ENCODE measurements around the gene TTL.

The TTL gene

DNA sequence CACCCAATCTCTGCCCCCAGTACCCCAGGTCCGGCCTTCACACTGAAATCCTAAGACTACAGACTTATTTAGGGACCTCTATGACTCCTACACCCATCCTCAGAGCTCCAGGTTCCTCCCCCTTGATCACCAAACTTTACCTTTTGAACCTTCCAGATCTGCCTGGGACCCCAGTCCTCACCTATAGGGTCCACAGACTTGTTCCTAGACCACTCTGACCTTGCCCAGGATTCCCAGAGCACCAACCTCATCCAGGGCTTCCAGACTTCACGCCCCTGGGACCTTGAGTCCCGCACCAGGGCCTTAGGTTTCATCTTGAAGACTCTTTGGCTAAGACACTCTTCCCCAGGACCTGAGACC, 102.9 kb downstream of the TTL start:
- no peak for DNase-seq

DNA sequence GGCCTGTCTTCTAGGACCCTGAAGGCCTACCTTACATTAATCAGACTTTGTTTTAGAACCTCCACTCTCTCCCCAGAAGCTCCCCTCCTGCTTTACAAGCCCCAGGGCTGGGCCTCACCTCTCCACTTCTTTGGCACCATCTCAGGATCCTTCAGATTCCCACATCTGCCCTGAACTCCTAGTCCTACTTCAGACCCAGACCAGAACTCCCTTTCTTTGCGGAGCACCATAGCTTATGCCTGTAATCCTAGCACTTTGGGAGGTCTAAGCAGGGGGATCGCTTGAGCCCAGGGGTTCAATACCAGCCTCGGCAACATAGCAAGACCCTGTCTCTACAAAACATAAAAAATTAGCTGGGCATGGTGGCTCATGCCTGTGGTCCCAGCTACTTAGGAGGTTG, 103.4 kb downstream of the TTL start:
- DNase-seq = no peak

DNA sequence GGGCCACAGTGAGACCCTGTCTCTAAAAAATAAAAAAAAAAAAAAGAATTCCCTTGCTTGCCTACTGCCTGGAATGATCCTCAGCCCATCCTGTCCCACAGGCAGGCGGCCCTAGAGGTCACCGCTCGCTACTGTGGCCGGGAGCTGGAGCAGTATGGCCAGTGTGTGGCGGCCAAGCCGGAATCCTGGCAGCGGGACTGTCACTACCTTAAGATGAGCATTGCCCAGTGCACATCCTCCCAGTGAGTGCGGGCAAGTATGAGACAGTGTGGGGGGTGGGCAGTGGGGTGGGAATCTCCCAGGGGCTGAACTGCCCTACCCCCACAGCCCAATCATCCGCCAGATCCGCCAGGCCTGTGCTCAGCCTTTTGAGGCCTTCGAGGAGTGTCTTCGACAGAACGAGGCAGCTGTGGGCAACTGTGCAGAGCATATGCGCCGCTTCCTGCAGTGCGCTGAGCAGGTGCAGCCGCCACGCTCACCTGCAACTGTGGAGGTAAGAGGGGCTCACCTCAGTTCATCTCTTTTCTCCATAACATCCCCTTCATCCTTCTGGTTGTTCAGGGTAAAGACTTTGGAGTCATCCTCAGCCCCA, 104.0 kb downstream of the TTL start:
- DNase-seq = no peak

DNA sequence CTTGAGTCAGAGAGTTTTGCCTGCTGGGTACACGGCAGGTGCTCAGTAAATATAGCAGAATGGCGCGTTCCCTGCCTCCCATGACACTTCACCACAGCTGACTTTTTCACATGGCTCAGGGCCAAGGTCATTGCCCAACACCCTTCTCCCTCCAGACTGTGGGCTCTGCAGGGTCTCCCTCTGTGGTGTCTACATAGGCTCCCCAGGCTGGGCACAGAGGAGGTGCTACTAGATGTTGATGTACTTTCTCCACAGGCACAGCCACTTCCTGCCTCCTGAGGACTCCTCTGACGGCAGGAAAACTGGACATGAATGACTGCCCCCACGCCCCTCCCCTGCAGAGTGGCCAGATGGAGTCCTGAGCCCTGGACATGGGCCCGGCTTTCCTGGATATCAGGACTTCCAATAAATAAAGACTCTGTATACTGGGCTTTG, 106.7 kb downstream of the TTL start:
- no peak for DNase-seq

Measured in NCI-H187 treated with DMSO at 0.1 percent for 48 hours (cell line).